ENCODE data around the gene WSCD2.
A peak's percentile ranks its signal among the peaks of the same experiment; 100 is the strongest.

WSCD2 gene

DNA sequence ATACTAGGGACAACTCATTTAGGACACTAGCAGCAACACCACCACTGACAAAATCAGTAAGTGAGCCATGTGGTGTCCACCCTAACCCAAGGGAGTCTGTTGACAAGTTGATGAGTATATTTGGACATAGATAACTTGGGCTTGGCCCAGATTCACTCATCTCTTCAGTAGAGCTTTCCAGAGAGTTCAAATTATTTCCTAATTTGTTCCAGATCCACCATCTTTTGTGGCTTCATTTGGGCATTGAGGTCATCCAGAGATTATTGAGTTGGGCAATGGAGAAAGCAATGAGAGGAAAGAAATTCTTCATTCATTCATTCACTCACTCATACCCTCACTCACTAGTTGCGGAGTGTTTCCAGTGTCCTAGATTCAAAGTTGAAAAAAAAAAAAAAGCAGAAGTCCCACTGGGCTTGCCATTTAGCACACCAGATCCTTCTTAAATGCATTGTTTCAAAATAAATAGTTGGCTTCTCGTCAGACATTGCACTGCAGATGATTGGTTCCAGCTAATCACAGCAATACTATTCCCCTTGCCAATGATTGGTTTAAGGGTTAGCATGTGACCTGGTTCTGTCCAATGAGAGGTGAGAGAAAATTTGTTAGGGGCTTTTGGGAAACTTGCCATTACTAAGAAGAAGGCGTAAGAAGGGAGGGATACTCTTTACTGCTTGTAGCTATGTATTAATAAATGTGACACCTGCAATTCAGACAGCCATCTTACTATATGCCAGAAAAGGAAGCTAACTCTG lies 31.8 kb upstream of the WSCD2 start:
- TF ChIP-seq CTCF (IDR thresholded peaks at IDR 0.05; ENCODE audit: insufficient read depth, low read length, poor library complexity, severe bottlenecking): no peak

DNA sequence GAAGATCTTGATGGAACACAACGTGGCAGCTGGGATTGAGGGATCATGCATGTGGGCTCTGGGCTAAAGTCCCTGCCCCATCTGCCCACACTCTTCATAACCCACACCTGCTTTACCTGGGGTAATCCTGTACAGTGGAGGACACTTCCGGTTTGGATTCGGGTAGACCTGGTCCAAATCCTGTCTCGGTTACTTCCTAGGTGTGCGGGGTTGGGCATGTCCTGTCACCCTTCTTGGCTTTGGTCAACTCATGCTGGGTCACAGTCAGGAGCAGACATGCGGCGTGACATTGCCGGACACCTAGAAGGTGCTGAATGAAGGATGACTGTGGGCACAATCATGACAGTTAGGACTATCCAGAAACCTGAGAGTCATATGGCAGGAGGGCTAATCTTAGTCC lies 30.7 kb upstream of the WSCD2 start:
- DNase-seq (ENCODE audit: extremely low read depth, insufficient read length): no peak
- TF ChIP-seq CTCF (IDR thresholded peaks at IDR 0.05; ENCODE audit: insufficient read depth, low read length, poor library complexity, severe bottlenecking): no peak
- Histone ChIP-seq H3K4me3 (replicated peaks; ENCODE audit: low read depth, low read length) (no peak overlapping the region), H3K36me3 (ENCODE audit: control insufficient read depth, insufficient read depth, low read length) (no peaks in the 10 kb centered on the region), H3K27me3 (replicated peaks; ENCODE audit: control insufficient read depth, insufficient read depth, low read length) (no peaks in the 10 kb centered on the region)

More for the DNA sequence above, 31.8 kb upstream of the WSCD2 start:
- Histone ChIP-seq H3K4me3 (replicated peaks; ENCODE audit: low read depth, low read length) (no peak overlapping the region), H3K27me3 (replicated peaks; ENCODE audit: control insufficient read depth, insufficient read depth, low read length) (no peaks in the 10 kb centered on the region), H3K36me3 (ENCODE audit: control insufficient read depth, insufficient read depth, low read length) (no peaks in the 10 kb centered on the region)
- no peak for DNase-seq (ENCODE audit: extremely low read depth, insufficient read length)

DNA sequence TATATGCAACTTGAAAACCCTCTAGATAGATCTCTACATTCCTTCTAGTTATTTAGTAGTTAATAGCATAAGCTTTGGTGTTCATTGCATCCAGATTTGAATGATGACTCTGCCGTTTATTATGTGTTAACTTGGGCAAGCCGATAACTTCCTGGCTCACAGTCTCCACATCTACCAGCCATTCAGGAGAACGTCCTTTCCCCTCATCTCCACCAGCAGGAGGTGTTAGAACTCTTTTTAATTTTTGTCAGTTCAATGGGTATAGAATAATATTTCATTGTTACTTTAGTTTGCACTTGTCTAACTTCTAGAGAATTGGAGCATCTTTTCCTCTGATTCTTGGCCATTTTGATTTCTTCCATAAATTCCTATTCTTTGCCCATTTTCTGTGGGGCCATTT lies 30.0 kb upstream of the WSCD2 start:
- H3K36me3 ChIP-seq (ENCODE audit: control insufficient read depth, insufficient read depth, low read length): no peaks in the 10 kb centered on the region
- no peak overlapping the region for H3K4me3 ChIP-seq (replicated peaks; ENCODE audit: low read depth, low read length)
- no peak for DNase-seq (ENCODE audit: extremely low read depth, insufficient read length)
- no peaks in the 10 kb centered on the region for H3K27me3 ChIP-seq (replicated peaks; ENCODE audit: control insufficient read depth, insufficient read depth, low read length)
- peak; percentile 36 for TF ChIP-seq CTCF (IDR thresholded peaks at IDR 0.05; ENCODE audit: insufficient read depth, low read length, poor library complexity, severe bottlenecking)

GRCh38 chr12:108099778-108100489 lies 29.2 kb upstream of the WSCD2 start:
- Histone ChIP-seq H3K4me3 (replicated peaks; ENCODE audit: low read depth, low read length) (no peak overlapping the region), H3K36me3 (ENCODE audit: control insufficient read depth, insufficient read depth, low read length) (no peaks in the 10 kb centered on the region), H3K27me3 (replicated peaks; ENCODE audit: control insufficient read depth, insufficient read depth, low read length) (no peaks in the 10 kb centered on the region)
- DNase-seq (ENCODE audit: extremely low read depth, insufficient read length): no peak
- TF ChIP-seq CTCF (IDR thresholded peaks at IDR 0.05; ENCODE audit: insufficient read depth, low read length, poor library complexity, severe bottlenecking): no peak

GRCh38 chr12:108101605-108102175 lies 27.4 kb upstream of the WSCD2 start:
- H3K4me3 ChIP-seq (replicated peaks; ENCODE audit: low read depth, low read length): no peak overlapping the region
- no peak for TF ChIP-seq CTCF (IDR thresholded peaks at IDR 0.05; ENCODE audit: insufficient read depth, low read length, poor library complexity, severe bottlenecking)
- no peaks in the 10 kb centered on the region for H3K36me3 ChIP-seq (ENCODE audit: control insufficient read depth, insufficient read depth, low read length)
- no peaks in the 10 kb centered on the region for H3K27me3 ChIP-seq (replicated peaks; ENCODE audit: control insufficient read depth, insufficient read depth, low read length)
- DNase-seq (ENCODE audit: extremely low read depth, insufficient read length): no peak
